Measurements from ENCODE around the gene HNF1B. TPM values are rescaled to one million over a fixed set of nuclear protein-coding genes. Genes with fewer than 3 reads are reported as not detected.

Gene HNF1B
- polyA plus RNA-seq, 4 donors = 10.0 to 29.2 (median 15.0) TPM

GRCh38 chr17:37713028-37713431 is 31.8 kb downstream of the HNF1B start:
- Histone ChIP-seq H3K27me3 (ENCODE audit: control insufficient read depth in 3 of 3, insufficient read depth in 3 of 3, low read length in 3 of 3) (peaks cover 0 to 3% (median 0%) of the 10 kb centered on the region in 3 donors), H3K9me3 (ENCODE audit: control insufficient read depth in 2 of 2, insufficient read depth in 1 of 2, low read depth in 1 of 2, low read length in 1 of 2) (no peaks in the 10 kb centered on the region), H3K27ac (ENCODE audit: low read depth in 1 of 3, low read length in 2 of 3) (peak overlapping the region in 2 of 3 donors; percentile 32 to 53), H3K4me3 (ENCODE audit: low read depth in 1 of 3, low read length in 3 of 3) (no peak overlapping the region), H3K4me1 (ENCODE audit: control insufficient read depth in 3 of 3, insufficient read depth in 2 of 3, low read depth in 1 of 3, low read length in 2 of 3) (peaks cover 10 to 75% (median 11%) of the 10 kb centered on the region in 3 donors), H3K36me3 (ENCODE audit: control insufficient read depth in 3 of 3, insufficient read depth in 2 of 3, low read depth in 1 of 3, low read length in 3 of 3) (peaks cover 0 to 31% (median 0%) of the 10 kb centered on the region in 3 donors)
- FAIRE-seq = no peak
- 12 to 36% (median 25%) methylated on average over 6 of the region's 6 CpGs for WGBS, 3 donors
- DNase-seq = peak in 1 of 2 donors; percentile 48

- H3K27me3 ChIP-seq (ENCODE audit: control insufficient read depth in 3 of 3, insufficient read depth in 3 of 3, low read length in 3 of 3) = no peaks in the 10 kb centered on the region
- H3K9me3 ChIP-seq (ENCODE audit: control insufficient read depth in 2 of 2, insufficient read depth in 1 of 2, low read depth in 1 of 2, low read length in 1 of 2) = no peaks in the 10 kb centered on the region
- H3K4me1 ChIP-seq (ENCODE audit: control insufficient read depth in 3 of 3, insufficient read depth in 2 of 3, low read depth in 1 of 3, low read length in 2 of 3) = peaks cover 3 to 68% (median 4%) of the 10 kb centered on the region in 3 donors
- DNase-seq = no peak
- H3K27ac ChIP-seq (ENCODE audit: low read depth in 1 of 3, low read length in 2 of 3) = peak overlapping the region in 2 of 3 donors; percentile 40 to 93
- FAIRE-seq = no peak
- H3K36me3 ChIP-seq (ENCODE audit: control insufficient read depth in 3 of 3, insufficient read depth in 2 of 3, low read depth in 1 of 3, low read length in 3 of 3) = peaks cover 0 to 32% (median 0%) of the 10 kb centered on the region in 3 donors
- no peak overlapping the region for H3K4me3 ChIP-seq (ENCODE audit: low read depth in 1 of 3, low read length in 3 of 3)
- 83 to 86% (median 85%) methylated on average over 6 of the region's 6 CpGs for WGBS, 3 donors
These were observed 33.7 kb downstream of the HNF1B start for GRCh38 chr17:37711113-37711512.

DNA sequence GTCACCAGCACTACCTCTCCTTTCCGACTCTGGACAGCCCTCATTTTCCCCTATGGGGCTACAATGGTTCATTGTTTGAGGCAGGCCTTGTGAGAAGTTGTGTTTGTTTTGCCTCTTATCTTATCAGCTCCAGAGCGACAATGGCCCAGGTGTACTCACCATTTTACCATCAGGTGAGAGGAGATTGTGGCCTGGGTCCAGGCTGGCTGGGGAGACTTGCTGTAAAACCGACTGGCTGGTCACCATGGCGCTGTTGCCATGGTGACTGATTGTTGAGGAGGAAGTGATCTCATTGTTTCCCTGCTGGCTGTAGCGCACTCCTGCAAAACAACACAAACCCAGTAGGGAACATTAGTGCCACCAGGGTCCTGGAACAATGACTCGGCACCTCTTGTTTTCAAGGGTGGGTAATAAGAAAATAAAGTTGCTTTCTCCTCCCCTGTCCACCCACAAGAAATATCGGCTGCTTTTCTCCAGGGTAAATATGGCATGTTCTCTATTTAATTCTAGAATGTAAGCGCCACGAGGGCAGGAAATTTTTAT is 34.4 kb downstream of the HNF1B start:
- WGBS, 3 donors = 22 to 53% (median 32%) methylated on average over 9 of the region's 9 CpGs
- Histone ChIP-seq H3K27ac (ENCODE audit: low read depth in 1 of 3, low read length in 2 of 3) (peak overlapping the region; percentile 22 to 93 (median 92)), H3K4me3 (ENCODE audit: low read depth in 1 of 3, low read length in 3 of 3) (no peak overlapping the region)

GRCh38 chr17:37708616-37709212 is 36.1 kb downstream of the HNF1B start:
- no peak overlapping the region for H3K4me3 ChIP-seq (ENCODE audit: low read depth in 1 of 3, low read length in 3 of 3)
- peaks cover 0 to 29% (median 2%) of the 10 kb centered on the region in 3 donors for H3K36me3 ChIP-seq (ENCODE audit: control insufficient read depth in 3 of 3, insufficient read depth in 2 of 3, low read depth in 1 of 3, low read length in 3 of 3)
- H3K4me1 ChIP-seq (ENCODE audit: control insufficient read depth in 3 of 3, insufficient read depth in 2 of 3, low read depth in 1 of 3, low read length in 2 of 3) = peaks cover 3 to 64% (median 4%) of the 10 kb centered on the region in 3 donors
- no peak for FAIRE-seq
- no peaks in the 10 kb centered on the region for H3K9me3 ChIP-seq (ENCODE audit: control insufficient read depth in 2 of 2, insufficient read depth in 1 of 2, low read depth in 1 of 2, low read length in 1 of 2)
- 12 to 45% (median 21%) methylated on average over 8 of the region's 8 CpGs for WGBS, 3 donors
- peak; percentile 90 to 91 for DNase-seq
- no peaks in the 10 kb centered on the region for H3K27me3 ChIP-seq (ENCODE audit: control insufficient read depth in 3 of 3, insufficient read depth in 3 of 3, low read length in 3 of 3)
- peak overlapping the region; percentile 57 to 93 (median 92) for H3K27ac ChIP-seq (ENCODE audit: low read depth in 1 of 3, low read length in 2 of 3)

More for the DNA sequence above, 34.4 kb downstream of the HNF1B start:
- H3K4me1 ChIP-seq (ENCODE audit: control insufficient read depth in 3 of 3, insufficient read depth in 2 of 3, low read depth in 1 of 3, low read length in 2 of 3) = peaks cover 3 to 68% (median 4%) of the 10 kb centered on the region in 3 donors
- no peaks in the 10 kb centered on the region for H3K9me3 ChIP-seq (ENCODE audit: control insufficient read depth in 2 of 2, insufficient read depth in 1 of 2, low read depth in 1 of 2, low read length in 1 of 2)
- no peaks in the 10 kb centered on the region for H3K27me3 ChIP-seq (ENCODE audit: control insufficient read depth in 3 of 3, insufficient read depth in 3 of 3, low read length in 3 of 3)
- peak; percentile 98 to 99 for DNase-seq
- no peak for FAIRE-seq
- H3K36me3 ChIP-seq (ENCODE audit: control insufficient read depth in 3 of 3, insufficient read depth in 2 of 3, low read depth in 1 of 3, low read length in 3 of 3) = peaks cover 0 to 32% (median 0%) of the 10 kb centered on the region in 3 donors

- H3K4me3 ChIP-seq (ENCODE audit: low read depth in 1 of 3, low read length in 3 of 3) = no peak overlapping the region
- 34 to 60% (median 42%) methylated on average over 7 of the region's 7 CpGs for WGBS, 3 donors
- H3K27ac ChIP-seq (ENCODE audit: low read depth in 1 of 3, low read length in 2 of 3) = peak overlapping the region; percentile 57 to 93 (median 92)
- peaks cover 0 to 58% (median 0%) of the 10 kb centered on the region in 3 donors for H3K4me1 ChIP-seq (ENCODE audit: control insufficient read depth in 3 of 3, insufficient read depth in 2 of 3, low read depth in 1 of 3, low read length in 2 of 3)
- no peaks in the 10 kb centered on the region for H3K9me3 ChIP-seq (ENCODE audit: control insufficient read depth in 2 of 2, insufficient read depth in 1 of 2, low read depth in 1 of 2, low read length in 1 of 2)
- H3K27me3 ChIP-seq (ENCODE audit: control insufficient read depth in 3 of 3, insufficient read depth in 3 of 3, low read length in 3 of 3) = no peaks in the 10 kb centered on the region
- DNase-seq (peak; percentile 84 to 86), FAIRE-seq (no peak)
- peaks cover 0 to 27% (median 2%) of the 10 kb centered on the region in 3 donors for H3K36me3 ChIP-seq (ENCODE audit: control insufficient read depth in 3 of 3, insufficient read depth in 2 of 3, low read depth in 1 of 3, low read length in 3 of 3)
These were observed 36.7 kb downstream of the HNF1B start for GRCh38 chr17:37708008-37708615.

DNA sequence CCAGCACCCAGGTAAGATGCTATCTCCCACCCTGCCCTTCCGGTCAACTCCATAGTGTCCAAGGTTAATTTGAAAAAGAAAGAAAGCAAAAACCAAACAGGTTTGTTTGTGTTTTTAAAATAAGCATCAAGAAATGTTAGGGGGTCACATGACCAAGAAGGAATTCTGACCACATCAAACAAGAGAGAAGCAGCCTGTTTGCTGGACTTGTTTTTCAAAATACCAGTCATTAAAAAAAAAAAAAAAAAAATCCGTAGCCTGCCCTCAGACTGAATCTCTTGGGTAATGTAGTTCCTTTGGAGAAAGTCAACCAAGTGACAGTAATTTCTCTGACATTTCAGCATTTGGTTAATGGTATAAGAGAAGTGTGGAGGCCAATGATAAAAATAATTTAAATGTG is 38.4 kb downstream of the HNF1B start:
- Histone ChIP-seq H3K27me3 (ENCODE audit: control insufficient read depth in 3 of 3, insufficient read depth in 3 of 3, low read length in 3 of 3) (no peaks in the 10 kb centered on the region), H3K4me3 (ENCODE audit: low read depth in 1 of 3, low read length in 3 of 3) (no peak overlapping the region), H3K4me1 (ENCODE audit: control insufficient read depth in 3 of 3, insufficient read depth in 2 of 3, low read depth in 1 of 3, low read length in 2 of 3) (peaks cover 0 to 51% (median 0%) of the 10 kb centered on the region in 3 donors), H3K27ac (ENCODE audit: low read depth in 1 of 3, low read length in 2 of 3) (no peak overlapping the region), H3K9me3 (ENCODE audit: control insufficient read depth in 2 of 2, insufficient read depth in 1 of 2, low read depth in 1 of 2, low read length in 1 of 2) (no peaks in the 10 kb centered on the region), H3K36me3 (ENCODE audit: control insufficient read depth in 3 of 3, insufficient read depth in 2 of 3, low read depth in 1 of 3, low read length in 3 of 3) (peaks cover 0 to 38% (median 2%) of the 10 kb centered on the region in 3 donors)
- DNase-seq = no peak
- WGBS, 3 donors = 74 to 79% (median 76%) methylated on average over 2 of the region's 2 CpGs
- FAIRE-seq = no peak

- Histone ChIP-seq H3K27ac (ENCODE audit: low read depth in 1 of 3, low read length in 2 of 3) (peak overlapping the region in 1 of 3 donors; percentile 48), H3K36me3 (ENCODE audit: control insufficient read depth in 3 of 3, insufficient read depth in 2 of 3, low read depth in 1 of 3, low read length in 3 of 3) (peaks cover 0 to 66% (median 2%) of the 10 kb centered on the region in 3 donors), H3K27me3 (ENCODE audit: control insufficient read depth in 3 of 3, insufficient read depth in 3 of 3, low read length in 3 of 3) (no peaks in the 10 kb centered on the region), H3K4me1 (ENCODE audit: control insufficient read depth in 3 of 3, insufficient read depth in 2 of 3, low read depth in 1 of 3, low read length in 2 of 3) (peaks cover 0 to 32% (median 0%) of the 10 kb centered on the region in 3 donors), H3K4me3 (ENCODE audit: low read depth in 1 of 3, low read length in 3 of 3) (no peak overlapping the region), H3K9me3 (ENCODE audit: control insufficient read depth in 2 of 2, insufficient read depth in 1 of 2, low read depth in 1 of 2, low read length in 1 of 2) (no peaks in the 10 kb centered on the region)
- DNase-seq (peak in 1 of 2 donors; percentile 75), FAIRE-seq (no peak)
These were observed 42.3 kb downstream of the HNF1B start for GRCh38 chr17:37702598-37702997.

GRCh38 chr17:37701496-37701898 is 43.4 kb downstream of the HNF1B start:
- Histone ChIP-seq H3K9me3 (ENCODE audit: control insufficient read depth in 2 of 2, insufficient read depth in 1 of 2, low read depth in 1 of 2, low read length in 1 of 2) (no peaks in the 10 kb centered on the region), H3K27ac (ENCODE audit: low read depth in 1 of 3, low read length in 2 of 3) (no peak overlapping the region), H3K27me3 (ENCODE audit: control insufficient read depth in 3 of 3, insufficient read depth in 3 of 3, low read length in 3 of 3) (no peaks in the 10 kb centered on the region), H3K36me3 (ENCODE audit: control insufficient read depth in 3 of 3, insufficient read depth in 2 of 3, low read depth in 1 of 3, low read length in 3 of 3) (peaks cover 0 to 68% (median 2%) of the 10 kb centered on the region in 3 donors), H3K4me3 (ENCODE audit: low read depth in 1 of 3, low read length in 3 of 3) (no peak overlapping the region), H3K4me1 (ENCODE audit: control insufficient read depth in 3 of 3, insufficient read depth in 2 of 3, low read depth in 1 of 3, low read length in 2 of 3) (peaks cover 0 to 26% (median 0%) of the 10 kb centered on the region in 3 donors)
- FAIRE-seq = no peak
- DNase-seq = peak in 1 of 2 donors; percentile 51
- WGBS, 3 donors = 16 to 35% (median 21%) methylated on average over 5 of the region's 5 CpGs

All from small intestine (tissue), 7 donors.